Measurements from ENCODE around the gene ZBTB38. TPM values are rescaled to one million over a fixed set of nuclear protein-coding genes. Genes with fewer than 3 reads are reported as not detected.

Gene ZBTB38
- polyA plus RNA-seq, 3 donors, result 9.4 to 23.3 (median 18.2) TPM

- WGBS, 3 donors, result 17 to 27% (median 19%) methylated on average over 3 of the region's 3 CpGs
- H3K27ac ChIP-seq (ENCODE audit: low read depth, low read length), result peak overlapping the region; percentile 21
Observed at GRCh38 chr3:141410408-141410807, 42.1 kb downstream of the ZBTB38 start.

DNA sequence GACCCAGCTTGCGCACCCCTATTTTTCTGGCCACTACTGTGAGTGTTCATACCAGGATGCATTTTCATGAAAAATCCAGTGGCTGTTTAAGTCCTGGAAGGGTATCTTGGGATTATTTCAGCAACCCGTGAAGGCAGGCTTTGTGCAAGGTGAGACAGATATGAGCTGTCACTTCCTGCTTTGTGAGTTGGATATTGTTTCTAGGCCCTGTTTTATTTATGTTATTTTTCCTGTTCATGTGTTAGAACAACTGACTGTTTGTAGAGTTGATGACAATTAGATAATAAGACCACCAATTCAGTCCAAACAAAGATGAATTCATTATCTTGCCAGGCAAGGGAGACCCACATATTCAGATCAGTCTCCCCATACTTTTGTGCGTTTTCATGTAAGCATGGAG lies 42.5 kb downstream of the ZBTB38 start:
- no peak overlapping the region for H3K27ac ChIP-seq (ENCODE audit: low read depth, low read length)
- WGBS, 3 donors, result 50 to 62% (median 54%) methylated on average over 3 of the region's 3 CpGs

DNA sequence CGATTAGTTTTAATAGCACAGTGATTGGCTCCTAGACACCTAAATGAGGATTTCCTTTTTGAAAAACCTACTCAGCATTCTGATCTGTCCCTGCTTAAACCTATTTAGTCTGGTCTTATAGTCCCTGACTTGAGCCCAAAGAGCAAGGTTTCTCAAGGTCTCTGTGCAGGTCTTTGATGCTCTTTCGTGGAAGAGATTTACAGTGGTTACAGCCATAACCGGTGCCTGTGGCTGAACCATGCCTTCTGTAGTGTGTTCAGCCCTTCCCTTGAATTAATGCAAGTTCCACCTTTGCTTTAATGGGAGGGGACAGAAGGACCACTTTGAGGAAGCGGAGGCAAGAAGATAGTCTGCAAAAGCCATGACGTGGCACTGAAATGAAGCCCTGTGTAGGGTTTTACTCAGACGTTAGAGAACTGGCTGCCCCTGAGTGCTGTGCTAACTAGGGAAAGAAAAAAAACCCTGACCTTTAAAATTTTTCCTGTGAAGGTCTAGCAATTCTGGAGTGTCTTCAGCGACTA lies 43.0 kb downstream of the ZBTB38 start:
- WGBS, 3 donors, result 34 to 51% (median 39%) methylated on average over 7 of the region's 7 CpGs
- H3K27ac ChIP-seq (ENCODE audit: low read depth, low read length), result no peak overlapping the region

- peak overlapping the region; percentile 59 for H3K27ac ChIP-seq (ENCODE audit: low read depth, low read length)
- WGBS, 3 donors, result 6 to 14% (median 13%) methylated on average over 10 of the region's 10 CpGs
Observed at GRCh38 chr3:141412087-141412935, 44.0 kb downstream of the ZBTB38 start.

DNA sequence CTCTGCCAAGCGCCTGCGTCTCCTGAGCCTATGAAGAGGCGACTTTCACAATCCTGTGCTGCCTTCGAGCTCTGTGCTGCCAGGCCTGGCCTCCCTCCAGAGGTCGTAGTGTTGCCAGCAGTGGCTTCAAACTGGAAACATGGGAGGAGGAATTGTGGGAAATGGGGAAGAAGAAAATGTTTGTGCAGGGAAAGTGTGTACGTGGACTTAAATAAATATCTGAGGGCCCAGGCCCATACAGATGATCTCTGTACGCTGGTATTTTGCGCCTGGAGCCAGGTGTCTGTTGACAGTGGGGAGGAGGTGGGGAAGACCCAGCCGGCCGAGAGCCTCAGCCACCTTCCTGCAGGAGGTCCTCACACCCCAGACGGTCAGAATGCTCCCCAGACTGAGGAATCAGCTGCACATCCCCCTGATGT lies 44.6 kb downstream of the ZBTB38 start:
- peak overlapping the region; percentile 59 for H3K27ac ChIP-seq (ENCODE audit: low read depth, low read length)
- 18 to 44% (median 42%) methylated on average over 11 of the region's 11 CpGs for WGBS, 3 donors

- WGBS, 3 donors, result 50 to 77% (median 55%) methylated on average over 3 of the region's 3 CpGs
- H3K27ac ChIP-seq (ENCODE audit: low read depth, low read length), result peak overlapping the region; percentile 59
Observed at GRCh38 chr3:141413391-141413790, 45.1 kb downstream of the ZBTB38 start.

DNA sequence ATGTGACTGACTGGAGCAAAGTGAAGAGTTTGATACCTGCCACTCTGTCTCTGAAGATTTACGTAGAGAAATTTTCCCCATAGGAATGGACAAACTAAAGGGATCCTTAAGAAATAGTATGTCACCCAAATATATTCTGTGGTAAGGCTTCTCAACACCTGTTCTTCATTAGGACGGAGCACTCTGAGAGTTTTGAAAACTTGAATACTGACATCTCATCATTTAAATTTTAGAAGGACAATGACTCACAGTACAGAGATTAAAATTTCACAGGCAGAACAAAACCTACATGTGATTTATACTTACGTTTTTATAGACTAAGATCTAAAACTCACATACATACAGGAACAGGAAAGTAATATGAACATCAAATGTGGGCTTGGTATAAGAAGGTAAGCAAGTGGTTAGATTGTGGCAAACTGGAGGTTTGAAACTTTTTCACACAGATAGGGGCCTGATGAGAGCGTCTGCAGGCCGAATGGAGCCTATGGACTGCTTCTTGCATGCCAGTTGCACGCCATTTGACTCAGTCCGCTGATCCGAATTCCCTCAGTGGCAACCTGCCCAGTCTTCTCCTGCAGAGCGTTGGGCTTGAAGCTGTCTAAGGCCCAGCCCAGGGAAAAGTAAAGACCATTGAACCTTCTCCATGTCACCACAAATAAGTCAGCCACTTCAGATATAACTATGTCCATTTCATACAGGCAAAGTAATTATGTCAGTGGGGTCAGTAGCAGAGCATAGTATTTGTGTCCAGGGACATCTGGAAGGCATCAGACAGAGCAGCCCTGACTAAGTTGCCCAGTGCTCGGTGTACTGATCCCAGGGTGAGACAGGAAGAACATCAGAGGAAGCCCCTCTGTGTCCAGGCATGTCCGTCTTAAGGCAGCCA lies 45.7 kb downstream of the ZBTB38 start:
- H3K27ac ChIP-seq (ENCODE audit: low read depth, low read length), result no peak overlapping the region
- 77 to 92% (median 84%) methylated on average over 11 of the region's 11 CpGs for WGBS, 3 donors

- WGBS, 3 donors, result 89 to 96% (median 93%) methylated on average over 5 of the region's 5 CpGs
- H3K27ac ChIP-seq (ENCODE audit: low read depth, low read length), result no peak overlapping the region
Observed at GRCh38 chr3:141414800-141415462, 46.6 kb downstream of the ZBTB38 start.

GRCh38 chr3:141415953-141416352 lies 47.6 kb downstream of the ZBTB38 start:
- 67 to 80% (median 77%) methylated on average over 3 of the region's 3 CpGs for WGBS, 3 donors
- no peak overlapping the region for H3K27ac ChIP-seq (ENCODE audit: low read depth, low read length)

Other genes with a start within 250 kb of the ZBTB38 start
- gene PXYLP1, start 136.7 kb upstream of the ZBTB38 start, polyA plus RNA-seq, result 1 to 10 TPM; 2.4 to 7.9 (median 5.1) TPM
- 1 to 10 TPM; 2.4 to 6.0 (median 4.1) TPM for gene RASA2, start 118.5 kb downstream of the ZBTB38 start, polyA plus RNA-seq